ENCODE data around the gene EIF3K.

Gene EIF3K

GRCh38 chr19:38676878-38677646, 58.1 kb downstream of the EIF3K start:
- TF ChIP-seq ZBTB7A (IDR thresholded peaks at IDR 0.05; ENCODE audit: low read depth): no peak
- no peak for TF ChIP-seq CREB1 (IDR thresholded peaks at IDR 0.05; ENCODE audit: low read depth)
- TF ChIP-seq EP300 (IDR thresholded peaks at IDR 0.05; ENCODE audit: borderline replicate concordance): no peak
- TF ChIP-seq RAD21 (IDR thresholded peaks at IDR 0.05; ENCODE audit: low read depth): no peak
- TF ChIP-seq YY1 (IDR thresholded peaks at IDR 0.05; ENCODE audit: low read depth): no peak
- no peak for TF ChIP-seq TAF1 (IDR thresholded peaks at IDR 0.05; ENCODE audit: low read depth)

- TF ChIP-seq TEAD4 (IDR thresholded peaks at IDR 0.05): no peak
- no peak for TF ChIP-seq NFIC (IDR thresholded peaks at IDR 0.05)
- TF ChIP-seq YY1 (IDR thresholded peaks at IDR 0.05; ENCODE audit: low read depth): no peak
- no peak for TF ChIP-seq TAF1 (IDR thresholded peaks at IDR 0.05; ENCODE audit: low read depth)
Measured at GRCh38 chr19:38678217-38678890, 59.4 kb downstream of the EIF3K start.

- TF ChIP-seq NFIC (IDR thresholded peaks at IDR 0.05): no peak
Measured at GRCh38 chr19:38678891-38679494, 60.0 kb downstream of the EIF3K start.

GRCh38 chr19:38679839-38680238, 60.9 kb downstream of the EIF3K start:
- no peak for TF ChIP-seq REST (IDR thresholded peaks at IDR 0.05; ENCODE audit: low read depth)
- TF ChIP-seq ZBTB7A (IDR thresholded peaks at IDR 0.05; ENCODE audit: low read depth): no peak
- TF ChIP-seq RAD21 (IDR thresholded peaks at IDR 0.05; ENCODE audit: low read depth): no peak
- TF ChIP-seq YY1 (IDR thresholded peaks at IDR 0.05; ENCODE audit: low read depth): no peak
- TF ChIP-seq USF1 (IDR thresholded peaks at IDR 0.05): no peak
- TF ChIP-seq NFIC (IDR thresholded peaks at IDR 0.05): no peak
- TF ChIP-seq EP300 (IDR thresholded peaks at IDR 0.05; ENCODE audit: borderline replicate concordance): no peak
- TF ChIP-seq CREB1 (IDR thresholded peaks at IDR 0.05; ENCODE audit: low read depth): no peak
- no peak for TF ChIP-seq CEBPB (IDR thresholded peaks at IDR 0.05)
- TF ChIP-seq EGR1 (IDR thresholded peaks at IDR 0.05): no peak
- no peak for TF ChIP-seq FOXM1 (IDR thresholded peaks at IDR 0.05; ENCODE audit: borderline replicate concordance, low read depth)
- TF ChIP-seq TEAD4 (IDR thresholded peaks at IDR 0.05): no peak
- no peak for TF ChIP-seq MAX (IDR thresholded peaks at IDR 0.05)
- no peak for TF ChIP-seq TAF1 (IDR thresholded peaks at IDR 0.05; ENCODE audit: low read depth)
- no peak for TF ChIP-seq TCF12 (IDR thresholded peaks at IDR 0.05; ENCODE audit: low read depth)

GRCh38 chr19:38682195-38682867, 63.3 kb downstream of the EIF3K start:
- TF ChIP-seq CREB1 (IDR thresholded peaks at IDR 0.05; ENCODE audit: low read depth) (no peak), REST (IDR thresholded peaks at IDR 0.05; ENCODE audit: low read depth) (no peak), FOXM1 (IDR thresholded peaks at IDR 0.05; ENCODE audit: borderline replicate concordance, low read depth) (no peak)

GRCh38 chr19:38682872-38683392, 63.9 kb downstream of the EIF3K start:
- TF ChIP-seq TAF1 (IDR thresholded peaks at IDR 0.05; ENCODE audit: low read depth): no peak
- TF ChIP-seq MAX (IDR thresholded peaks at IDR 0.05): no peak
- peak; percentile 51; the same call in 1 of the 2 replicates for TF ChIP-seq ZBTB7A (IDR thresholded peaks at IDR 0.05; ENCODE audit: low read depth)
- no peak for TF ChIP-seq CEBPB (IDR thresholded peaks at IDR 0.05)
- TF ChIP-seq NFIC (IDR thresholded peaks at IDR 0.05): no peak
- TF ChIP-seq EGR1 (IDR thresholded peaks at IDR 0.05): no peak
- no peak for TF ChIP-seq TCF12 (IDR thresholded peaks at IDR 0.05; ENCODE audit: low read depth)
- no peak for TF ChIP-seq YY1 (IDR thresholded peaks at IDR 0.05; ENCODE audit: low read depth)

Data from Ishikawa (cell line).